DMS53 treated with DMSO at 0.1 percent for 48 hours (cell line): ENCODE data around the gene PACSIN2.
"Not testable (repeated sequence)": the region's sequence is repeated elsewhere in the genome, so short reads cannot be mapped to it uniquely, and the experiment has no call there.

Experiments used
- DNase-seq: peaks from one replicate; lab custom pipeline; 2025; ENCODE audit not compliant: unreplicated experiment; lab: John Stamatoyannopoulos, UW

PACSIN2 gene

DNA sequence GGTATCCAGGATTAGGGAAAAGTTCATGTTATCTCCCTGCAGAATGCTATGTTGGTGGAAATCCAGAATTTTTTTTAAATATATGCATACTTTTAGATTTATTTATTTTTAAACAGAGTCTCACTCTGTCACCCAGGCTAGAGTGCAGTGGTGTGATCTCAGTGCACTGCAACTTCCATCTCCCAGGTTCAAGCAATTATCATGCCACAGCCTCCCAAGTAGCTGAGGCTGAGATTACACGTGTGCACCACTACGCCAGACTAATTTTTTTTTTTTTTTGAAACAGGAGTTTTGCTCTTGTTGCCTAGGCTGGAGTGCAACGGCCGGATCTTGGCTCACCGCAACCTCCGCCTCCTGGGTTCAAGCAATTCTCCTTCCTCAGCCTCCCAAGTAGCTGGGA, 2.6 kb downstream of the PACSIN2 start:
- DNase-seq: no peak

DNA sequence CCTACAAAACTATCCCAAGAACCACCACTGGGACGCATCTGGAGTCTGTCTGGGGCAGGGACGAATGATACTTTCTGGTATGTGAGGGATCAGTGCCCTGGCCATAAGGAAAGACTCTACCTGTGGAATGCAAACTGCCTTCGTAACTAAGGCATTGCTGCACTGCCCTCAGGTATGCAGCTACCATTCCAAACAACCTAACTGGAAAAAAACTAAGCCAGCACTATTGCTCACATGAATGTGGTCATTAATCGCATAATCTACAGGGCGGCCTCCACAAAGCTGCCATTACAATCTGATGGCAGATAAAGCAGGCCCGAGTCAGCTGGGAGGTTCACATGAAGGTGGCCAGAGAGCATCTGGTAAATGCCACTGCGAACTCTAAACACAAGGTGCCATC, 3.9 kb downstream of the PACSIN2 start:
- DNase-seq: no peak

DNA sequence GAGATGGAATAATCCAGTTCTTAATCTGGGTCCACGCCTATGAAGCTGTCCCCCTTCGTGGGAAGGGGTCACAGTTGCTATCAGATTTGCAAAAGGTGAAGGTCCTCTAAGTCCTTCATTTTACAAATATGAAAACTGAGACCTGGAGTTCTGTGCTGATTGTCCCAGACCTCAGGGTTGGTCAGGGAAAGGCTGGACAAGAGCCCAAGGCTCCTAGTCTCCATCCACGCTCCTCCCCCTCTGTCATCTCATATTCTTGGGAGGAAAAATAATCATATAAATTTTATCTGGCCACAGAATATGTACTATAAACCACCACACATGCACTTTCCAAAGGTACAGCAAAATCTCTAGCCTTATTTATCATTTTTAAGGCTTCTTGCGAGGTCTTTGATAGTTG, 5.5 kb downstream of the PACSIN2 start:
- no peak for DNase-seq

DNA sequence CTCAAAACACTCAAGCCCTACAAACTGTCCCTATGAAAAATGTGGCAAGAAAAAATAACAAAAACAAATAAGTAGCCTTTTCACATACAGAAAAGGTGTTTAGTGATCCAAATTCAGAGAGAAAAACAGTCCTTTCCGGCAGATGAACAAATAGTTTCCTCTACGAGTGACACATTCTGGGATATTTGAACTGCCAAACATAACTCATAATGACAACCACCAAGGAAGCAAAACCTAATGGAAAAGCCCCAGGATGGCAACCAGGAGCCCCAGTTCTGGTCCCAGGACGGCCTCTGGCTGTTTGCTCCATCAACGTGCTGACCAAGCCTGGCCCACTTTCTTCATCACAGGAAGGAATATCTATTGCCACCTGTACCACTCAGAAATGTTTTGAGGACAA, 6.0 kb downstream of the PACSIN2 start:
- no peak for DNase-seq

DNA sequence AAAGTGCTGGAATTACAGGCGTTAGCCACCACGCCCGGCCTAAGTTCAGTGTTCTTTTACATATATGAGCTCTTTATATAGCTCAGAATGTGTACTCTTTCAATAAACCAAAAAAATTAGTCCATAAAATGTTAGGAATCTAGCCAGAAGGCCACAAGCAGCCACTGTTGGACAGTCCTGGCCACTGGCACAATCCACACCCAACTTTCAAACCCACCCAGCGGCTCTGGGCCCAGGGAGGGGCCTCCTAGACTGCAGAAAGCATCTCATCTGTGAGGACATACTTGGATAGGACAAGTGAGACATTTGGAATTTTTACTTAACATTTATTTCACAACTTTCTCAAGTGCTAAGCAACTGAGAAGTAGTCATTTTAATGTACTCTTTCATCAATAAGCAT, 6.4 kb downstream of the PACSIN2 start:
- DNase-seq: no peak

DNA sequence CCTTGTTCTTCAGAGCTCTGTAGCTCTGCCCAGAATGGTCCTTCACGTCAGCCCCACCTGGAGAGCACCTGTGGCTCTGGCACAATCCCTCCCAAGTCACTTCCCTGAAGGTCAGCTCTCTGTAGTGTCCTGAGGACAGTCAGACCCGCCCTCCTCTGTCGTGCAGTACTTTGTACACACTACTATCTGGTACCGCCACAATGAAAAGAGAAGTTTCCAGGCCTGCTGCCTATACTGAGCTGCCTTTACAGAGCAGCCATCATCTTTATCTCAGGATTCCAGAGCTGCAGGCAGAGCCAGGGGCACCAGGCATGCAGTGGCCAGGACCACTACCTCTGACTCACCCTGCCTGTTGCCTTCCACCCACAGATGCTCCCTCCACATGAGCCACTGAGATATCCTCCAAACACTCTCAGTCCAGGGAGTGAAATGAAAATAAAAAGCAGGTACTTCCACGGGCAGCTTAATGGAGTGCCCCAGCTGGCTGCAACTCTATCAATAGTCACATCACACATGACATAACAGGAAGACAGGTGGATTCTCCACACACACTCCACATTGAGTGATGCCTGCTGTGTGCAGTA, 7.3 kb downstream of the PACSIN2 start:
- DNase-seq: peak; percentile 15

DNA sequence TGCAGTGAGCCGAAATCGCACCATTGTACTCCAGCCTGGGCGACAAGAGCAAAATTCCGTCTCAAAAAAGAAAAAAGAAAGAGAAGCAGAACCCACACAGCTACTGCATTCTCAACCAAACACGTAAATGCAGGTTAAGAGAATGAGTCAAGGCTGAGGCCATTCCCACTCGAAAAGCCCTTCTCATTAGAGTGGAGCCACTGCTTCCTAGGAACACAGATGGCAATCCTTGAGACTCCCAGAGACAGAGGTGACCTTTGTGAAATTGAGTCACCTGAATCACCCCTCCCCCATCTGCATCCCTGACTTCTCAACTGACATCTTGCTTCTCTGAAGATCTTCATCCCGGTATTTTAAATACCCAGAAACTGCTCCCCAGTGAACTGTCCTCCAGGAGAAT, 8.2 kb downstream of the PACSIN2 start:
- DNase-seq: no peak

DNA sequence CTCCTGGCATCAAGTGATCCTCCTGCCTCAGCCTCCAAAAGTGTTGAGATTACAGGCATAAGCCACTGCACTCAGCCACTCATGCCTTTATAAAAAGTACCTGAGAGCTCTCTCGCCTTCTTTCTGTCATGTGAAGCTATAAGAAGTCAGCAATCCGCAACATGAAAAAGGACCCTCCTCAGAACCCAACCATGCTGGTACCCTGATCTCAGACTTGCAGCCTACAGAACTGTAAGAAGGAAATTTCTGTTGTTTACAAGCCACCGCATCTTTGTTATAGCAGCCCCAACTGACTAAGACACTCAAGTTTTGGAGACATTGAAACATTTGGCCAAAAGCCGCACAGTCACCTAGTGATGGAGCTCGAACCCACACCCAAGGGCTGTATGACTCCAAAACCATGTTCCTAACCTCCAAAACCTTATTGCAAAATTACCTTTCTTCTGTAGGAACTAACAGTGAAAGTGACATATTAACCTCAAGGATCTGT, 8.9 kb downstream of the PACSIN2 start:
- no peak for DNase-seq

DNA sequence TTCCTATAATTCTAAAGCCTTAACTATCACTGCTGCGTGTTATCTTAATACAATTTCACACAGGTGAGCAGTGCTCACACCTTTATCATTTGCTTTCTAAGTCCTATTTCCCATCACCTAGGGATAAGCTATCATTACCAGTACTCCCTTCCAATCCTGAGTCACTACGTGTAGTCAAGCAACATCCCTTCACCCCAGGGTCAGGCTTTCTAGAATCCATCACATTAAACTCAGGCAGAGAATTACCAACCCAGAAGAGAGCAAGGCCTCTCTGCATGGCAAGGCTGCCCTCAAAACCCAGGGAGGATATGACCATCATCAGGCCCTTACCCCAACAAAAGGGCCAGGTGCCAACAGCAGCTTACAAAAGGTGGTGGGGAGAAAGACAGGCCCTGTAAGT, 9.8 kb downstream of the PACSIN2 start:
- DNase-seq: no peak

DNA sequence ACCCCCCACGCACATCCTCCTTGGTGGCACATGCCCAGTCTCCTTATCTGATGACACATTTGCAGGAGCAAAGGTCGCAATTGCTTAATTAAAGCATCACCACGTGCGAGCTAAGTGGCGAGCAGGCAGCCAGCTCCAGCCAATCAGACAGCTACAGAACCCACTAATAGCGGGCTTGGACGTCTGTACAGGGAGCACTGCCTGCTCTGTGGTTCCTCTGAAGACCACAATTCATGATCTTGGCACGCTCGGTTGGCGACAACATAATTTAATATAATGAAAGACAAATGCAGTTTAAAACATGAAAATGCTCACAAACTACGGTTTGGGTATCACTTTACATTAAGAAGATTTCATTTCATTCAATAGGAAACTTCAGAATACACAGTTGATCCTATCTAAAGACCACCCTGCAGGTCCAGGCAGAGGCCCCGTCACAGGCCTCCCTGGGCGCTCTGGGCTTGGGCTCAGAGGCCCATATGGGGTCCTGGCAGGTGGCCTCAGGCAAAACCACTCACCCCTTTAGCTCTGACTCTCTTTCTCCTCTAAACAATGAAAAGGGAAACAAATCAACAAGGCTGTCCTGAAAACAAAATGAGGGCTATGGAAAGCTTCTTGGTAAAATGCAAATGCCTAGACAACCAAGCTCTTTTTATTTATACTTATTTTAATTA, 10.4 kb downstream of the PACSIN2 start:
- no peak for DNase-seq

DNA sequence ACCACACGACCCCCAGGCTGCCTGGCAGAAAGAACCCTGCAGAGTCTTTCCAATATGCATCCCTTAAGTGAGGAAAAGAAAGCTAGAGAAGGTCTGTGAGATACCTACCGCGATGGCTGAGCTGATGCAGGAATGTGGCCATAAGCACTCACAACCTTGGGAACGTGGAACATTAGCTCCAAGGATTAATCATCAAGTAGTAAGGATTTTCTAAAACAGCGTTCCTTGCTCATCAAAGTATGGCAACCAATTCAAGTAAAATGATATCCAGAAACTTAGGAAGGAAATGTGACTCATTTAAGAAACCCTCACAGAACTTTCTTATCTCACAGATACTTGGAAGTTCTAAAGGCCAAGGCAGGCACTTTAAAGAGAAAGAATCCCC, 12.8 kb downstream of the PACSIN2 start:
- DNase-seq: no peak

DNA sequence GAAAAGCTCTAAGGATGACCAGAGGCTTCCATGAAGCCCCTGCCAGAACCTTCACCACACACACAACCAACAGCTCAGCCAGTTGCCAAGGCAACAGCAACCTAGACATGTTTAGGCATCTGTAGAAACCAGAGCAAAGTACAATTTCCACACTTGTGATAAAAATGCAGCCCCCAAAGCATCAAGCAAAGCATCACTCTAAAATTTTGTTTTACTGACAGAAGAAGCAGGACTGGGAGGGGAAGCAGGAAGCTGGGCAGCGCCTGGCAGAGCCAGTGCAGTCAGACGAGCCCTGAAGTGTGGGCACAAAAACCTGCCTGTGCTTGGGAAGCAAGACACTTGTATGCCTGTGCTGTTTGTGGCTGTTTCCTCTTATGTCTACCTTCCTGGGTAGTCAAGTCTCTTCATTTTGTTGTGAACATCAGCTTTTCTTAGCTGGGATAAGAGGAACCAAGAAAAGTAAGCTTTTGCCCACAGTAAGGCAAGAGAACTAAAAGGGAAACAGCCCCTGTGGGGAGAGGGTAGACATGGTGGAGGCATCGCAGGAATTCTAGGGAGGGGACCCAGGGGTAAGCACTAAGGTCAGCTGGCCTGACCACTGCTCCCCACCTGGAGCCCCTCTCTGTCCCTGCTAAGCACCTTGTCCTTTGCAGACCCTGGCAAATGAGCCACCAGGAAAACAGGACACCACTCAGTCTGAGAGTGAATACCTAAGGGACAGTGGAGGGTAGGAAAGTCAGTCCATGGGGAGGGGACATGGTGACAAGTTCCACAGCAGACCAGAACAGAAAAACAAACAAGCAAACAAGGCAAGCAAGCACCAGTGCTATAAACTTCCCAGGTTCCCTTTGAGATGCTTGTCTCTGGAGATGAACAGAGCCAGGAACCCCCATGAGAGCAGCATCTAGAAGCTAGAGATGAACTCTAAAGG, 13.4 kb downstream of the PACSIN2 start:
- DNase-seq: no peak

DNA sequence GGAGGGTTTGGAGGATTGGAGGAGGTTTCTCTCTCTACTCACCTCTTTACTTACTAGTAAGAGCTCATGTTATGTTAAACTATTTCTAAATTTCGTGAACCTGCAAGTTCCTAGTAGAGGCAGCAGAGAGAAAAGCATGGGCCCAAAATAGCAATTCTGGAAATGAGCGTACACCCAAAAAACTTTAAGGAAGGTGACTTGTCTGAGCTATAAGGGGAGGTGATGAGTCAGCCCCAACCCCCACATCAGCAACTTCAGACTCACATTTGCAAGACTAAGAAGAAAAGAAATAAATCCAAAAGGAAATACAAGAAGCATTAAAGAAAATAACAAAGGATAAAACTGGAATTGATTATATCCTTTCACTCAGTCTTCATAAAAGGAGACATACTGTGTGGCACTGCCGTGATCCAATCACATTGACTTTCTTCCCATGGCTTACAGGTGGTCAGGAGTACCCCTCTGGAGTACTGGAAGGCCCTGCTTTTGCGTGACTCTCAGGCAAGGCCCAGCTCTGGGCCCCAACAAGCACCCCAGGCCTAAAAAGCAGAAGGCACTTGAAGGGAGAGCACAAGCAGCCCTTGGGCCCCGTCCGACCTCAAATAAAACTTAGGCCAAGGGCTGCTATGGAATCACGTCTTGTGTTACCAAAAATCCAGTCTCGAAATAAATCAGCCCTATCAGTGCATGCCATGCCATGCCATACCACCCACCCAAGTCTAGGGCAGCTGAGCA, 14.3 kb downstream of the PACSIN2 start:
- DNase-seq: no peak

DNA sequence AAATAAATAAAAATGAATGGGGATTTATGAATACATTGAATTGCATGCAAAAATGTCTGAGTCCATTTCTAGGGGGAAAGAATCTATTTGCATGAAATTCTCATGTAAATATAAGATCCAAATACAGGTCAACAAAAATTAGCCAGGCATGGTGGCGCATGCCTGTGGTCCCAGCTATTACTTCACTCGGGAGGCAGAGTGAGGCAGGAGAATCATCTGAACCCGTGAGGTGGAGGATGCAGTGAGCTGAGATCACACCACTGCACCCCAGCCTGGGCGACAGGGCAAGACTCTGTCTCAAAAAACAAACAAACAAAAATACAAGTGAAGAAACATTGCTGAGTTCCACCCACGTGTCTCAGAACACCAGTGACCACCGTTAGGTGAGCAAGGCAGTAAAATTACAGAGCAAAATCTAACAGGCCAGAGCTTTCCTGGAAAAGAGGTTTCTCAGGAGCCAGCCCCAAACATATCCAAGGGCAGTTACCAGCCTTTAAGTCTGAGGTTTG, 17.3 kb downstream of the PACSIN2 start:
- DNase-seq: no peak

DNA sequence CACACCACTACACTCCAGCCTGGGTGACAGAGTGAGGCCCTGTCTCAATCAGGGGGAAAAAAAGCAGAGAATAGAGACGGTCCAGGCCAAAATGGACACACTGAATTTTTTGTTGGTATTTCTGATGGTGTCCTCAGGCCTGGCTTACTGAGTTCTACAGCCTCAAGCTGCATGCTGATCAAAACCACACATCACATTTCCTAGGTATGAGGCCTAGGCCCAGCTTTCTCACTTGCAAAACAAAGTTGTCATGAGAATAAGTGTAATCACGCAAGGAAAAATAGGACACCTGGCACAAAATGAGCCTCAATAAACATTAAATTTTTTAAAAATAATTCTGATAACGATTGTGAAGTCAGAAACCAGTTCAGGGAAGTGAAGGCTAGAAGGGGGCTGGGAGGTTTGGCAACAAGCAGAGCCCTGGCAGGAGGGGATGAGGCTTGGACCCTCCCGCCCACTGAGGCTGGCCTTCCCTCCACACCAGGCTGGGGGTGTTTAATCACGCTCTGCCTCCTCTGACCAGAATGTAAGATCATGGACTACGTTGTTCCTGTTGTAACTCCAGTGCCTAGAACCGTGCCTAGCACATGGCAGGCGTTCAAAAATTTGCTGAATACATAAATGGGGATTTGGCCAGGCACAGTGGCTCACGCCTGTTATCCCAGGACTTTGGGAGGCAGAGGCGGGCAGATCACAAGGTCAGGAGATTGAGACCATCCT, 18.1 kb downstream of the PACSIN2 start:
- DNase-seq: no peak

DNA sequence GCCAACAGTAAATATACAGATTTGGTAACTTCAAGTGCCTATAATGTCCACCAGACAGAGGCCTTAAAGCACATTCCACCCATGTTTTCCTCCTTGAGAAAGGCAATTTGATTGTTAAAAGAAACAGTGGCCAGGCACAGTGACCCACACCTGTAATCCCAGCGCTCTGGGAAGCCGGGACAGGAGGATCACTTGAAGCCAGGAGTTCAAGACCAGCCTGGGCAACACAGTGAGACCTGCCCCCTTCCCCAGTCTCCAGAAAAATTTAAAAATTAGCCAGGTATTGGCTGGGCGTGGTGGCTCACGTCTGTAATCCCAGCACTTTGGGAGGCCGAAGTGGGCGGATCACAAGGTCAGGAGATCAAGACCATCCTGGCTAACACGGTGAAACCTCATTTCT, 19.3 kb downstream of the PACSIN2 start:
- not testable (repeated sequence) for DNase-seq

DNA sequence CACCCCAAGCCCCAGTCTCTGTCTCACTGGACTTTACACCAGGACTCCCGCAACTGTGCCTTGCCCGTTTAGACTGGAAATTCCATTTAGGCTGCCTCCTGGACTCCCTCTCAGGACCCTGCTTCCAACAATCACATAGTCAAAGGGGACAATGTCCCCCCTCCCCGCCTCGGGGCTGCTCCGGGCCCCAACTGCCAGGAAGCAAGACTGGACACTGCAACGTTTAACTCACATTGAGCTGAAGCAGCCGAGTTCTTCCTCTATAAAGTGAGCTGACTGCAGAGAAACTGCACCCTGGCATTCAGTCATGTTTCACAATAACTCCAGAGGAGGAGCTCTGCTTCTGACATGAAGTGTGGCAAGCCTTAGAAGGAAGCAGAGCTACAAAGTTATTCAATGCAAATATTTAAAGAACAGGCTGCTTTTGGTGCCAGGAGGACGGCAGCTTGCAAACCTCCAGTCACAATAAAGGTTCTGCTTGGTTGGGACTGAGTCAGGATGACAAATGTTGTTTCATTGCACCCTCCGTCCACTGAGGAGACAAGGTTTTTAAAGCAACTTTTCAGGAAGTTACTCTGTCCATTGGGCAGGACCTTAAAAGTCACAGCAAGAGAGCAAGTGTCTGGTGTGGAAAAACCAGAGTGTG, 19.9 kb downstream of the PACSIN2 start:
- peak; percentile 42 for DNase-seq

DNA sequence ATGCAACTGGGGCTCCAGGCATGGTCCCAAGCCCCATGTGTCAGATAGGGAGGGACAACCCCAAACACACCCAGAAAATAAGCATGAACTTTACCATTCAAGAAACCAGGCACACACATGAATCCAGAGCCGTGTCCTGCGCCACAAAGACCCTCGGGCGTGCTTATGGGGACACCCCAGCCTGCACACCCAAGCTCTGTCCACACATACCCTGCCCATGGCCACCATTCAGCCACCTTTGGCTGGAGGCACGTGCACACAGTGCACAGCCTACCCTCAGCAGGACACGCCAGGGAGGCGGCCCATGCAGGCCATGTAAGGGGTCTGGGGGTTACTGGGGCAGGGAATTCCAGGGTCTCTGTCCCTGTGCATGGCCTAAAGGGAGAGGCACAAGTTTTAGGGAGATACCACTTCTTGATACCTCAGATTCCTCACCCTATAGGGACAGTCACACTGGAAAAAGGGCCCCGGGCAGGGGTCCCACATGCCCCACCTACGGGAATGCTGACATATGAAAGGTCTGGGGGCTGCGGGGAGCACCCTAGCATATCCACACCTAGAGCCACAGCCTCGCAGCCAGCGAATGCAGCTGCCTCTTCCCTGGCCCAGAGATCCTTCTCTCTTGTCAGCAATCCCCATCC, 20.6 kb downstream of the PACSIN2 start:
- DNase-seq: no peak

DNA sequence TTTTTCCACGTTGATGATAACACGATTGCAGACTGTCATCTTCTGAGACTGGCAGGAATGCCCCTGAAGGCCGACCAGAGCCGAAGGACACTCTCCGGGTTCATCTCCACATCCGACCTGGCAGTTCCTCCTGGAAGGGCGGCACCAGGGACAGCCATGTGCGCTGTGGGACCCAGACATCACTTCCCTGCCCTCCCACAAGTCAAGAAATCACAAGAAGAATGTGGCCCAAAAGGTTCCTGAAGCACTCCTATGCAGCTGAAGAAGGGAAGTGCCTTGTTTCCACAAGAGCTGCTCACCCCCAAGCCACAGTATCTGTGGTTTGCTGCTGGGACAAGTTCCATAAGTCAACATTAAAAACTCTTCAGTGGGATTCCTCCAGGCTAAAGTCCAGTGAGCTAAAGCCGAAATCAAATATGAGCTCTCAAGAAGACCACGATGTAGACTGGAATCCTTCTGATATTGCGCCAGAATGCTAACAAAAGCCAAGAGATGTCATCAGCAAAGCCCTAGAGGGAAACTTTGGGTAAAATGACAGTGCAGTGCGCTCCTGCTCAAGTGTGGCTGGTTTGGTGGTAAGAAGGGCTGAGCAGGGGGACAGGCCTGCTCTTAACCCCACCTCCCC, 21.2 kb downstream of the PACSIN2 start:
- no peak for DNase-seq
